Measurements from ENCODE around the gene BUB1.
"Not testable (repeated sequence)": the region's sequence is repeated elsewhere in the genome, so short reads cannot be mapped to it uniquely, and the experiment has no call there.

- not testable (repeated sequence) for TF ChIP-seq EZH2 (IDR thresholded peaks at IDR 0.05); POLR2AphosphoS5 (IDR thresholded peaks at IDR 0.05; ENCODE audit: borderline replicate concordance, low read depth, low read length)
These were observed 88.1 kb downstream of the BUB1 start for GRCh38 chr2:110589677-110590330.
